ENCODE results near the gene VILL. TPM values are rescaled to one million over a fixed set of nuclear protein-coding genes. Genes with fewer than 3 reads are reported as not detected.
A peak's percentile ranks its signal among the peaks of the same experiment; 100 is the strongest.

Gene VILL

Small RNAs within 50 kb of the gene (small RNA-seq; reads per million reads assigned to genes)
- gene MIR26A1 (ENCODE audit: insufficient read depth) (21.5 reads per million, percentile 92 among the genes with 10 or more reads in this experiment), gene RF00019 (ENCODE audit: insufficient read depth) (not detected)
